Astrocyte (in vitro differentiated cells and primary cell): ENCODE data around the gene OLFML3.

Source experiments
- CTCF ChIP-seq: IDR thresholded peaks from 2 replicates; pipeline ENCODE4 v1.5.1; 2011; ENCODE audit warnings: low read depth, mild to moderate bottlenecking, inconsistent platforms, low read length, moderate library complexity; ENCODE audit not compliant: insufficient read depth
- EZH2 ChIP-seq: IDR thresholded peaks from 2 replicates; pipeline ENCODE4 v1.6.1; 2012; ENCODE audit warnings: mild to moderate bottlenecking, low read length, inconsistent platforms; ENCODE audit not compliant: insufficient read depth

DNA sequence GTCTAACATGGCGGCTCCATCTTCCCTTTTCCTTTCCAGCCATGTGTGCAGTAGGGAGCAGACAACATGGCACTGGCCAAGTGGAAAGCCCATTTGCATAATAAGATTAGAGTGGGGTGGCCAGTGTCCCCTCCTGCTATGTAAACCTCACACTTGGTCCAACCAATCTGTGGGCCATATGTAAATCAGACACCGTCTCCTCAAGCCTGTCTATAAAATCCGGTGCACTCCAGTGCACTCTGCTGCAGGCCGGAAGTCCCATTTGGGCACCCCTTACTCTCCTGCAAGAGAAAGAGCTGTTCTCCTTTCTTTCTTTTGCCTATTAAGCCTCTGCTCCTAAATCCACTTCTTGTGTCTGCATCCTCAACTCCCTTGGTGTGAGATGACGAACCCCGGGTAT lies 44.1 kb downstream of the OLFML3 start:
- TF ChIP-seq CTCF (no peak), EZH2 (no peak)
